Epithelial cell of proximal tubule (primary cell): ENCODE results near the gene MARVELD3. TPM values are rescaled to one million over a fixed set of nuclear protein-coding genes. Genes with fewer than 3 reads are reported as not detected.
"Not testable (repeated sequence)": the region's sequence is repeated elsewhere in the genome, so short reads cannot be mapped to it uniquely, and the experiment has no call there.

ENCODE experiments used
- DNase-seq: peaks from one replicate; pipeline ENCODE4 v3.0.0-alpha.2; 2011; ENCODE audit warnings: low read depth
- H3K4me3 ChIP-seq: 2 replicates; pipeline ENCODE4 v1.5.1; 2011; ENCODE audit warnings: low read depth, mild to moderate bottlenecking, low read length
- CTCF ChIP-seq: conservative IDR thresholded peaks from 2 replicates; pipeline ENCODE4 v1.5.1; 2012; ENCODE audit warnings: low read depth, mild to moderate bottlenecking, low read length
- total RNA-seq: library from RNA; depleted of rRNA; stranded (reverse); fragments of >200 nt; gene quantifications from 2 replicates; pipeline ENCODE4 v1.2.3, GENCODE V29; 2015

Gene MARVELD3
- total RNA-seq, 1 donor from 2014 or later, result 7.9 TPM

GRCh38 chr16:71672803-71673581, 47.0 kb downstream of the MARVELD3 start:
- no peak for TF ChIP-seq CTCF
- DNase-seq, result no peak
- H3K4me3 ChIP-seq, result no peak overlapping the region

- DNase-seq, result no peak
- H3K4me3 ChIP-seq, result no peak overlapping the region
- no peak for TF ChIP-seq CTCF
Observed at GRCh38 chr16:71673582-71673973, 47.6 kb downstream of the MARVELD3 start.

GRCh38 chr16:71674229-71674628, 48.2 kb downstream of the MARVELD3 start:
- TF ChIP-seq CTCF, result no peak
- DNase-seq, result no peak
- H3K4me3 ChIP-seq, result no peak overlapping the region

GRCh38 chr16:71675380-71675779, 49.4 kb downstream of the MARVELD3 start:
- TF ChIP-seq CTCF, result no peak
- DNase-seq, result no peak
- H3K4me3 ChIP-seq, result no peak overlapping the region

GRCh38 chr16:71676236-71676635, 50.3 kb downstream of the MARVELD3 start:
- DNase-seq, result no peak

GRCh38 chr16:71681360-71681759, 55.4 kb downstream of the MARVELD3 start:
- no peak for TF ChIP-seq CTCF
- no peak for DNase-seq
- no peak overlapping the region for H3K4me3 ChIP-seq

More at GRCh38 chr16:71676236-71676635, 50.3 kb downstream of the MARVELD3 start:
- TF ChIP-seq CTCF, result no peak
- no peak overlapping the region for H3K4me3 ChIP-seq

- not testable (repeated sequence) for H3K4me3 ChIP-seq, DNase-seq
Observed at GRCh38 chr16:71684280-71684679, 58.3 kb downstream of the MARVELD3 start.

Other genes with a start within 250 kb of the MARVELD3 start
- not detected in 2 replicates for gene TLE7, start 184.1 kb upstream of the MARVELD3 start, total RNA-seq
- gene ZNF23, start 163.9 kb upstream of the MARVELD3 start, total RNA-seq, result 4.7 and 5.9 TPM in 2 replicates
- gene ZNF19, start 136.9 kb upstream of the MARVELD3 start, total RNA-seq, result 0.81 and 1.7 TPM in 2 replicates
- gene CHST4, start 99.8 kb upstream of the MARVELD3 start, total RNA-seq, result 0.12 and 1.1 TPM in 2 replicates
- gene TAT, start 49.1 kb upstream of the MARVELD3 start, total RNA-seq, result not detected in 2 replicates
- 8.1 and 11.0 TPM in 2 replicates for gene PHLPP2, start 98.5 kb downstream of the MARVELD3 start, total RNA-seq
- 40.1 and 43.6 TPM in 2 replicates for gene AP1G1, start 182.7 kb downstream of the MARVELD3 start, total RNA-seq
- gene ATXN1L, start 219.8 kb downstream of the MARVELD3 start, total RNA-seq, result 9.5 and 12.2 TPM in 2 replicates